ENCODE results near the gene DYDC2. TPM values are rescaled to one million over a fixed set of nuclear protein-coding genes. Genes with fewer than 3 reads are reported as not detected.

Gene DYDC2
- total RNA-seq, 1 donor: not detected

GRCh38 chr10:80407812-80408241 lies 51.2 kb downstream of the DYDC2 start:
- no peak for DNase-seq (ENCODE audit: insufficient read length, low spot score, missing footprints)

GRCh38 chr10:80408242-80409101 lies 51.9 kb downstream of the DYDC2 start, which contains the start of gene PRXL2A:
TSS of gene PRXL2A (plus strand) at chr10:80408551. CDS start at chr10:80420468, 11,917 bp downstream.
- no peaks in the 10 kb centered on the region for H3K79me2 ChIP-seq (ENCODE audit: insufficient read depth, low read length)
- H3K4me3 ChIP-seq (ENCODE audit: insufficient read depth, low read length): peak within 1 kb of the TSS; percentile 57
- no peak within 1 kb of the TSS for H3K27ac ChIP-seq (ENCODE audit: low read depth, low read length)
- peak; percentile 85 for DNase-seq (ENCODE audit: insufficient read length, low spot score, missing footprints)
- no peaks in the 10 kb centered on the region for H3K9me3 ChIP-seq (ENCODE audit: low read depth, low read length)
- H3K4me1 ChIP-seq (ENCODE audit: insufficient read depth, low read length): no peaks in the 10 kb centered on the region
- no peaks in the 10 kb centered on the region for H4K20me1 ChIP-seq (ENCODE audit: insufficient read depth, low read length)
- peak within 1 kb of the TSS; percentile 43 for H3K4me2 ChIP-seq (ENCODE audit: insufficient read depth, low read length)
- H3K27me3 ChIP-seq (ENCODE audit: insufficient read depth, low read length): peaks cover 28% of the 10 kb centered on the region
- H2AFZ ChIP-seq (ENCODE audit: low read length): peak within 1 kb of the TSS; percentile 65
- TF ChIP-seq CTCF (IDR thresholded peaks at IDR 0.05; ENCODE audit: extremely low read depth, low read depth, low read length): no peak
- no peaks in the 10 kb centered on the region for H3K36me3 ChIP-seq (ENCODE audit: insufficient read depth, low read length)

More at GRCh38 chr10:80407812-80408241, 51.2 kb downstream of the DYDC2 start:
- Histone ChIP-seq H3K4me3 (ENCODE audit: insufficient read depth, low read length) (peak overlapping the region; percentile 57), H3K9me3 (ENCODE audit: low read depth, low read length) (no peaks in the 10 kb centered on the region), H3K36me3 (ENCODE audit: insufficient read depth, low read length) (no peaks in the 10 kb centered on the region), H3K27me3 (ENCODE audit: insufficient read depth, low read length) (peaks cover 28% of the 10 kb centered on the region), H3K27ac (ENCODE audit: low read depth, low read length) (no peak overlapping the region), H3K4me2 (ENCODE audit: insufficient read depth, low read length) (peak overlapping the region; percentile 43), H3K79me2 (ENCODE audit: insufficient read depth, low read length) (no peaks in the 10 kb centered on the region), H2AFZ (ENCODE audit: low read length) (peak overlapping the region; percentile 65), H4K20me1 (ENCODE audit: insufficient read depth, low read length) (no peaks in the 10 kb centered on the region), H3K4me1 (ENCODE audit: insufficient read depth, low read length) (no peaks in the 10 kb centered on the region)
- TF ChIP-seq CTCF (IDR thresholded peaks at IDR 0.05; ENCODE audit: extremely low read depth, low read depth, low read length): no peak

GRCh38 chr10:80409121-80409520 lies 52.5 kb downstream of the DYDC2 start:
- H3K36me3 ChIP-seq (ENCODE audit: insufficient read depth, low read length): no peaks in the 10 kb centered on the region
- H3K9me3 ChIP-seq (ENCODE audit: low read depth, low read length): no peaks in the 10 kb centered on the region
- H3K79me2 ChIP-seq (ENCODE audit: insufficient read depth, low read length): no peaks in the 10 kb centered on the region
- H3K27me3 ChIP-seq (ENCODE audit: insufficient read depth, low read length): peaks cover 28% of the 10 kb centered on the region
- H3K4me3 ChIP-seq (ENCODE audit: insufficient read depth, low read length): no peak overlapping the region
- no peak for DNase-seq (ENCODE audit: insufficient read length, low spot score, missing footprints)
- H4K20me1 ChIP-seq (ENCODE audit: insufficient read depth, low read length): no peaks in the 10 kb centered on the region
- H3K27ac ChIP-seq (ENCODE audit: low read depth, low read length): no peak overlapping the region
- TF ChIP-seq CTCF (IDR thresholded peaks at IDR 0.05; ENCODE audit: extremely low read depth, low read depth, low read length): no peak
- no peak overlapping the region for H2AFZ ChIP-seq (ENCODE audit: low read length)
- H3K4me2 ChIP-seq (ENCODE audit: insufficient read depth, low read length): no peak overlapping the region
- H3K4me1 ChIP-seq (ENCODE audit: insufficient read depth, low read length): no peaks in the 10 kb centered on the region

GRCh38 chr10:80410122-80410521 lies 53.5 kb downstream of the DYDC2 start:
- H3K36me3 ChIP-seq (ENCODE audit: insufficient read depth, low read length): no peaks in the 10 kb centered on the region
- no peak overlapping the region for H2AFZ ChIP-seq (ENCODE audit: low read length)
- no peaks in the 10 kb centered on the region for H3K79me2 ChIP-seq (ENCODE audit: insufficient read depth, low read length)
- H3K9me3 ChIP-seq (ENCODE audit: low read depth, low read length): no peaks in the 10 kb centered on the region
- TF ChIP-seq CTCF (IDR thresholded peaks at IDR 0.05; ENCODE audit: extremely low read depth, low read depth, low read length): no peak
- H4K20me1 ChIP-seq (ENCODE audit: insufficient read depth, low read length): no peaks in the 10 kb centered on the region
- H3K4me2 ChIP-seq (ENCODE audit: insufficient read depth, low read length): no peak overlapping the region
- peak; percentile 77 for DNase-seq (ENCODE audit: insufficient read length, low spot score, missing footprints)
- H3K27ac ChIP-seq (ENCODE audit: low read depth, low read length): no peak overlapping the region
- H3K4me1 ChIP-seq (ENCODE audit: insufficient read depth, low read length): no peaks in the 10 kb centered on the region
- peaks cover 28% of the 10 kb centered on the region for H3K27me3 ChIP-seq (ENCODE audit: insufficient read depth, low read length)
- no peak overlapping the region for H3K4me3 ChIP-seq (ENCODE audit: insufficient read depth, low read length)
